Aorta (tissue), 5 donors: ENCODE data around the gene ZNF540. TPM values are rescaled to one million over a fixed set of nuclear protein-coding genes. Genes with fewer than 3 reads are reported as not detected.
"Not testable (repeated sequence)": the region's sequence is repeated elsewhere in the genome, so short reads cannot be mapped to it uniquely, and the experiment has no call there.

ENCODE experiments used
- ATAC-seq: fragments of 200-7000 bp; cut with Tn5 transposase; one replicate; pipeline ENCODE4 v1.9.1; 2022; ENCODE audit warnings: moderate library complexity; ENCODE audit not compliant: low FRiP score
- DNase-seq, 2 donors: peaks; one replicate each; pipeline ENCODE4 v3.0.0-alpha.2; 2020
- H3K27ac ChIP-seq, 2 donors: one replicate each; pipeline ENCODE4 v1.5.1; 2013; ENCODE audit warnings: low read length in 2 of 2, mild to moderate bottlenecking in 2 of 2, moderate library complexity in 2 of 2, control low read depth in 1 of 2, inconsistent platforms in 1 of 2, low read depth in 1 of 2
- H3K27me3 ChIP-seq, 2 donors: one replicate each; pipeline ENCODE4 v1.6.1; 2013; ENCODE audit warnings: control low read depth in 1 of 2, low read length in 1 of 2, mild to moderate bottlenecking in 1 of 2, moderate library complexity in 1 of 2; ENCODE audit not compliant: insufficient read depth in 2 of 2, control insufficient read depth in 1 of 2
- H3K36me3 ChIP-seq, 2 donors: one replicate each; pipeline ENCODE4 v1.6.1; 2013; ENCODE audit warnings: control low read depth in 1 of 2, low read length in 1 of 2, mild to moderate bottlenecking in 1 of 2; ENCODE audit not compliant: insufficient read depth in 2 of 2, control insufficient read depth in 1 of 2
- H3K4me1 ChIP-seq, 2 donors: one replicate each; pipeline ENCODE4 v1.6.1; 2013; ENCODE audit warnings: low read length in 2 of 2, control low read depth in 1 of 2, mild to moderate bottlenecking in 1 of 2, moderate library complexity in 1 of 2; ENCODE audit not compliant: insufficient read depth in 2 of 2, control insufficient read depth in 1 of 2
- H3K4me3 ChIP-seq, 2 donors: one replicate each; pipeline ENCODE4 v1.5.1; 2013; ENCODE audit warnings: low read length in 2 of 2, control low read depth in 1 of 2, mild to moderate bottlenecking in 1 of 2
- H3K9me3 ChIP-seq: one replicate; pipeline ENCODE4 v1.6.1; 2013; ENCODE audit warnings: mild to moderate bottlenecking, low read length; ENCODE audit not compliant: control insufficient read depth
- WGBS, 2 donors: extraction: QIAGEN DNeasy Blood & Tissue Kit; methylation state at CpG; one replicate each; pipeline ENCODE4 v1.1.7; 2013; 5-methylcytosine and 5-hydroxymethylcytosine counted together
- intact Hi-C, 2 donors: fragments of 100-400 bp; cut with DNase I; formaldehyde crosslinking; loops; one replicate each; pipeline versions ENCODE4 v1.14.2 to v1.15.0; 2022
- polyA plus RNA-seq, 2 donors: library from polyadenylated mRNA; stranded (reverse); fragments of 200-250 nt; gene quantifications; one replicate each; pipeline ENCODE4 v1.2.3, GENCODE V29; 2013
- total RNA-seq, 2 donors: library from RNA; stranded (reverse); fragmentation: NEBNext Ultra II Directional; extraction: Animal tissue kit (Norgen Biotek cat#: 25700); gene quantifications; one replicate each; pipeline ENCODE4 v1.2.1, GENCODE V29; 2021
- donor health status: healthy with polysubstance abuse.
- donor health status: Bipolar disorder and iron deficiency.
- donor health status: DM: no; HTN: no; CAD: no.
- donor health status: DM: no; HTN: no; CAD: no.
- donor health status: DM: yes; HTN: yes; CAD: no.

Gene ZNF540
- total and polyA plus RNA-seq, 4 donors, result 6.6 to 10.8 (median 8.4) TPM

- Histone ChIP-seq H3K4me3 (peak overlapping the region; percentile 75 to 76), H3K27me3 (no peaks in the 10 kb centered on the region), H3K27ac (peak overlapping the region in 1 of 2 donors; percentile 59), H3K9me3 (peaks cover 1% of the 10 kb centered on the region), H3K4me1 (no peaks in the 10 kb centered on the region), H3K36me3 (peaks cover 3 to 4% of the 10 kb centered on the region in 2 donors)
- WGBS, 2 donors, result 0 to 1% methylated on average over 20 of the region's 20 CpGs
- intact Hi-C loops, result loop anchor here (2.0 to 10.0 kb wide), 2 partner anchors 60 kb away; partner anchors contain the start of gene ZFP30 (in 2 of the 2)
- ATAC-seq (peak; percentile 89), DNase-seq (peak; percentile 81 to 89)
These were observed 306 bp downstream of the ZNF540 start for GRCh38 chr19:37594982-37595382.

- intact Hi-C loops, result no loop called here
- DNase-seq (no peak), ATAC-seq (no peak)
- no peaks in the 10 kb centered on the region for H3K4me1 ChIP-seq
- WGBS, 2 donors, result 95% methylated on average over 11 of the region's 11 CpGs
- H3K27me3 ChIP-seq, result no peaks in the 10 kb centered on the region
- H3K9me3 ChIP-seq, result peaks cover 20% of the 10 kb centered on the region
- H3K36me3 ChIP-seq, result peaks cover 10 to 14% of the 10 kb centered on the region in 2 donors
- peak overlapping the region in 1 of 2 donors; percentile 34 for H3K4me3 ChIP-seq
- no peak overlapping the region for H3K27ac ChIP-seq
These were observed 40.7 kb downstream of the ZNF540 start for GRCh38 chr19:37635076-37636056.

- intact Hi-C loops, result loop anchor here (2.0 to 10.0 kb wide), 2 partner anchors 59 kb away; partner anchors contain the start of genes ZNF540 (in 2 of the 2) and ZNF571 (in 2 of the 2)
- ATAC-seq, result no peak
- 1% methylated on average over 5 of the region's 5 CpGs for WGBS, 2 donors
These were observed 59.4 kb downstream of the ZNF540 start for GRCh38 chr19:37654118-37654517.

GRCh38 chr19:37654629-37655300 is 60.1 kb downstream of the ZNF540 start:
- H3K4me1 ChIP-seq, result no peaks in the 10 kb centered on the region
- ATAC-seq (peak; percentile 77), DNase-seq (peak; percentile 58 to 74)
- H3K9me3 ChIP-seq, result peaks cover 1% of the 10 kb centered on the region
- peak overlapping the region in 1 of 2 donors; percentile 55 for H3K27ac ChIP-seq
- no peaks in the 10 kb centered on the region for H3K36me3 ChIP-seq
- peak overlapping the region; percentile 59 to 82 for H3K4me3 ChIP-seq
- no peaks in the 10 kb centered on the region for H3K27me3 ChIP-seq
- intact Hi-C loops, result loop anchor here (2.0 to 10.0 kb wide), 2 partner anchors 60 kb away; partner anchors contain the start of genes ZNF540 (in 2 of the 2) and ZNF571 (in 2 of the 2)
- WGBS, 2 donors, result 0 to 1% methylated on average over 38 to 40 of the region's 40 CpGs

More at GRCh38 chr19:37654118-37654517, 59.4 kb downstream of the ZNF540 start:
- H3K27ac ChIP-seq, result no peak overlapping the region
- peak overlapping the region; percentile 38 to 82 for H3K4me3 ChIP-seq
- H3K27me3 ChIP-seq, result no peaks in the 10 kb centered on the region
- DNase-seq, result no peak
- no peaks in the 10 kb centered on the region for H3K36me3 ChIP-seq
- peaks cover 3% of the 10 kb centered on the region for H3K9me3 ChIP-seq
- no peaks in the 10 kb centered on the region for H3K4me1 ChIP-seq

GRCh38 chr19:37655301-37655688 is 60.6 kb downstream of the ZNF540 start, which contains the start of gene ZFP30:
Gene ZFP30, minus strand, starts transcription at chr19:37655465. Its CDS starts 7,643 bp downstream, at chr19:37647822.
- Histone ChIP-seq H3K27ac (peak within 1 kb of the TSS; percentile 36 to 55), H3K36me3 (no peaks in the 10 kb centered on the region), H3K4me1 (no peaks in the 10 kb centered on the region), H3K9me3 (no peaks in the 10 kb centered on the region), H3K27me3 (no peaks in the 10 kb centered on the region), H3K4me3 (peak within 1 kb of the TSS; percentile 59 to 82)
- intact Hi-C loops, result loop anchor here (2.0 to 10.0 kb wide), 2 partner anchors 60 kb away; partner anchors contain the start of genes ZNF540 (in 2 of the 2) and ZNF571 (in 2 of the 2)
- WGBS, 2 donors, result 1% methylated on average over 33 to 34 of the region's 34 CpGs
- DNase-seq (peak; percentile 90 to 93), ATAC-seq (peak; percentile 98)

GRCh38 chr19:37655689-37656371 is 61.2 kb downstream of the ZNF540 start:
- peak; percentile 92 for ATAC-seq
- peak; percentile 89 to 94 for DNase-seq
- Histone ChIP-seq H3K27me3 (no peaks in the 10 kb centered on the region), H3K4me3 (peak overlapping the region; percentile 59 to 82), H3K27ac (peak overlapping the region; percentile 36 to 55), H3K9me3 (no peaks in the 10 kb centered on the region), H3K36me3 (no peaks in the 10 kb centered on the region), H3K4me1 (no peaks in the 10 kb centered on the region)
- intact Hi-C loops, result loop anchor here (2.0 to 10.0 kb wide), 2 partner anchors 61 kb away; partner anchors contain the start of genes ZNF540 (in 2 of the 2) and ZNF571 (in 2 of the 2)
- 0% methylated on average over 57 of the region's 57 CpGs for WGBS, 2 donors

- H3K27ac ChIP-seq, ATAC-seq, H3K4me3 ChIP-seq, H3K27me3 ChIP-seq, H3K4me1 ChIP-seq, H3K9me3 ChIP-seq, DNase-seq, H3K36me3 ChIP-seq: not testable (repeated sequence)
- WGBS, 2 donors, result 95 to 97% methylated on average over 8 of the region's 8 CpGs
- intact Hi-C loops, result loop anchor here in 1 of 2 donors (10.0 kb wide), 1 partner anchor 62 kb away; the partner anchor contains the start of genes ZNF540 and ZNF571
These were observed 62.5 kb downstream of the ZNF540 start for GRCh38 chr19:37657157-37657556.
